Measurements from ENCODE around the gene ADAMTS17.

Gene ADAMTS17

GRCh38 chr15:100266166-100266565, 75.6 kb downstream of the ADAMTS17 start:
- DNase-seq, result no peak

GRCh38 chr15:100265641-100266035, 76.1 kb downstream of the ADAMTS17 start:
- DNase-seq, result no peak

GRCh38 chr15:100264994-100265640, 76.7 kb downstream of the ADAMTS17 start:
- DNase-seq, result no peak

GRCh38 chr15:100263721-100264455, 77.9 kb downstream of the ADAMTS17 start:
- no peak for DNase-seq

- DNase-seq, result no peak
These were observed 78.7 kb downstream of the ADAMTS17 start for GRCh38 chr15:100263031-100263430.

- no peak for DNase-seq
These were observed 80.2 kb downstream of the ADAMTS17 start for GRCh38 chr15:100261302-100262240.

GRCh38 chr15:100259266-100259665, 82.5 kb downstream of the ADAMTS17 start:
- DNase-seq, result no peak

GRCh38 chr15:100256970-100257650, 84.7 kb downstream of the ADAMTS17 start:
- no peak for DNase-seq

- DNase-seq, result no peak
These were observed 85.4 kb downstream of the ADAMTS17 start for GRCh38 chr15:100256101-100256969.

- no peak for DNase-seq
These were observed 86.1 kb downstream of the ADAMTS17 start for GRCh38 chr15:100255644-100256043.

GRCh38 chr15:100254691-100255090, 87.1 kb downstream of the ADAMTS17 start:
- DNase-seq, result no peak

GRCh38 chr15:100254285-100254684, 87.5 kb downstream of the ADAMTS17 start:
- no peak for DNase-seq

GRCh38 chr15:100253640-100254039, 88.1 kb downstream of the ADAMTS17 start:
- no peak for DNase-seq

- no peak for DNase-seq
These were observed 88.9 kb downstream of the ADAMTS17 start for GRCh38 chr15:100252779-100253417.

- no peak for DNase-seq
These were observed 89.4 kb downstream of the ADAMTS17 start for GRCh38 chr15:100252359-100252758.

- no peak for DNase-seq
These were observed 91.5 kb downstream of the ADAMTS17 start for GRCh38 chr15:100250176-100250800.

GRCh38 chr15:100249096-100249815, 92.5 kb downstream of the ADAMTS17 start:
- no peak for DNase-seq

- DNase-seq, result no peak
These were observed 93.5 kb downstream of the ADAMTS17 start for GRCh38 chr15:100248236-100248635.

- no peak for DNase-seq
These were observed 94.2 kb downstream of the ADAMTS17 start for GRCh38 chr15:100247228-100248225.

All from suppressor macrophage treated with lipopolysaccharide for 1 hour (primary cell).